Astrocyte of the spinal cord (primary cell): ENCODE measurements around the gene LASP1NB.

Experiments
- DNase-seq: peaks from one replicate; pipeline ENCODE4 v3.0.0; 2011; ENCODE audit warnings: low read depth, low spot score
- H3K4me3 ChIP-seq: 2 replicates; pipeline ENCODE4 v1.5.1; 2011; ENCODE audit warnings: low read depth, mild to moderate bottlenecking, low read length, moderate library complexity
- in situ Hi-C: cut with HindIII; loops from 2 replicates; pipeline ENCODE4 v1.10.0; 2017; ENCODE audit warnings: low sequenced_read_pairs
- TF ChIP-seq, protein P1 (sequence below): IDR thresholded peaks from 2 replicates; pipeline ENCODE4 v1.5.1; 2012; ENCODE audit warnings: low read depth, mild to moderate bottlenecking, low read length, inconsistent platforms

The LASP1NB gene

GRCh38 chr17:38900978-38901656 is 24.3 kb upstream of the LASP1NB start:
- TF ChIP-seq, protein P1, sequence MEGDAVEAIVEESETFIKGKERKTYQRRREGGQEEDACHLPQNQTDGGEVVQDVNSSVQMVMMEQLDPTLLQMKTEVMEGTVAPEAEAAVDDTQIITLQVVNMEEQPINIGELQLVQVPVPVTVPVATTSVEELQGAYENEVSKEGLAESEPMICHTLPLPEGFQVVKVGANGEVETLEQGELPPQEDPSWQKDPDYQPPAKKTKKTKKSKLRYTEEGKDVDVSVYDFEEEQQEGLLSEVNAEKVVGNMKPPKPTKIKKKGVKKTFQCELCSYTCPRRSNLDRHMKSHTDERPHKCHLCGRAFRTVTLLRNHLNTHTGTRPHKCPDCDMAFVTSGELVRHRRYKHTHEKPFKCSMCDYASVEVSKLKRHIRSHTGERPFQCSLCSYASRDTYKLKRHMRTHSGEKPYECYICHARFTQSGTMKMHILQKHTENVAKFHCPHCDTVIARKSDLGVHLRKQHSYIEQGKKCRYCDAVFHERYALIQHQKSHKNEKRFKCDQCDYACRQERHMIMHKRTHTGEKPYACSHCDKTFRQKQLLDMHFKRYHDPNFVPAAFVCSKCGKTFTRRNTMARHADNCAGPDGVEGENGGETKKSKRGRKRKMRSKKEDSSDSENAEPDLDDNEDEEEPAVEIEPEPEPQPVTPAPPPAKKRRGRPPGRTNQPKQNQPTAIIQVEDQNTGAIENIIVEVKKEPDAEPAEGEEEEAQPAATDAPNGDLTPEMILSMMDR = no peak
- no peak overlapping the region for H3K4me3 ChIP-seq
- DNase-seq = peak; percentile 90
- in situ Hi-C loops = no loop called here

DNA sequence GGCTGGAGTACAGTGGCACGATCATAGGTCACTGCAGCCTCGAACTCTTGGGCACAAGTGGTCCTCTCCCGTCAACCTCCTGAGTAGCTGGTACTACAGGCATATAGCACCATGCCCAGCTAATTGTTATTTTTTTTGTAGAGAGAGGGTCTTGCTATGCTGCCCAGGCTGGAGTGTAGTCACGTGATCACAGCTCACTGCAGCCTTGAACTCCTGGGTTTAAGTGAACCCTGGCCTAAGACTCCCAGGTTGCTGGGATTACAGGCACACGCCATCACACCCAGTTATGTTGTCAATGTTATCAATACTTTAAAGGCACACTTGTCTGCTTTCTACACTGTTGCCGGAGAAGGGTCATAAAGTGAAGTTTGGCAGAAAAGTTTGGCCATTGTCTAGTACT is 22.0 kb upstream of the LASP1NB start:
- H3K4me3 ChIP-seq = no peak overlapping the region
- TF ChIP-seq, protein P1 = no peak
- in situ Hi-C loops = no loop called here
- no peak for DNase-seq

GRCh38 chr17:38904892-38905291 is 20.5 kb upstream of the LASP1NB start:
- no peak for DNase-seq
- in situ Hi-C loops = no loop called here
- TF ChIP-seq, protein P1 = no peak
- no peak overlapping the region for H3K4me3 ChIP-seq

DNA sequence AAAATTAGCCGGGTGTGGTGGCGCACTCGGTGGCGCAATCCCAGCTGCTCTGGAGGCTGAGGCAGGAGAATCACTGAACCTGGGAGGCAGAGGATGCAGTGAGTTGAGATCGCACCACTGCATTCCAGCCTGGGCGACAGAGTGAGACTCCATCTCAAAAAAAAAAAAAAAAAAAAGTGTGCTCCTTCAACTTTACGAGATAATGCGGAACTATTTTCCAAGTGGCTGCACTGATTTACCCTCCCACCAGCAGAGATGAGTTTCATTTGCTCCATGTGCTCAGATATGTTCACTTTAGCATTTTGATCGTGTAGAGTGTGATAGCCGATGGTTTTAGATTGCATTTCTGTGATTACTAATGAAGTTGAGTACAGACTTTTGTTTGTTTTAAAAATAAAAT is 20.0 kb upstream of the LASP1NB start:
- no peak for DNase-seq
- TF ChIP-seq, protein P1 = no peak
- in situ Hi-C loops = no loop called here
- H3K4me3 ChIP-seq = no peak overlapping the region

DNA sequence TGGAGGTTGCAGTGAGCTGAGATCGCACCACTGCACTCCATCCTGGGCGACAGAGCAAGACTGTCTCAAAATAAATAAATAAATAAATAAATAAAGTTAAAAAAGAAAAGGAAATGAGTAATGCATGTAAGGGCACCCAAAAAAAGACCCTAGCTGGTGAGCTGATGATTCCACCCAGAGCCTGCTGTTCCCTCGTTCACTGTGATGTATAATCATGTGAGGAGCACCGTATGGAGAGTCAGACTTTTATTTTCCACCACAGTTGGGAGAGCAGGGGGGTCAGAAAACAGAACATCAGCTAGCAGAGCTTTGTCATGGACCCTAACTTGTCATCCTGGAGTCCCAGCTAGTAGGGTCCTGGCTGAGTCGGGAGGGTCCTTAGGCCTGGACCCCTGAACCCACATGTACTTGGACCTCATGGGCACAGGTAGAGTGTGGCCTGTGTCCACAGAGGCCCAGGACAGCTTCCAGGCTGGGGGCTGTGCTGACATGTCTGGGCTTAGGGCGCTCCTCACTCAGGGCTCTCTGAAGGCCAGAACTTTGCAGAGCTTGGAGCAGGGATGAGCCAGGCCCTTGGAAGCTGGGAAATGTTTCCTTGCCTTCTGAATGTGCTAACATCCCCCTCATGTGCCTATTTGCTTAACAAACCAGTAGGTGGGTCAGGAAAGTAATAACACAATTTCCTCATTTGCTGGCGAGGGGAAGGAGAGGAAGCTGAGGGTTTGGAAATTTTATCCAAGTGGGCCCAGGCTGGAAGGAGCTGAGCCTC is 18.8 kb upstream of the LASP1NB start:
- DNase-seq = no peak
- TF ChIP-seq, protein P1 = no peak
- H3K4me3 ChIP-seq = no peak overlapping the region
- in situ Hi-C loops = no loop called here

GRCh38 chr17:38907930-38908675 is 17.3 kb upstream of the LASP1NB start:
- no peak overlapping the region for H3K4me3 ChIP-seq
- in situ Hi-C loops = no loop called here
- TF ChIP-seq, protein P1 = no peak
- DNase-seq = no peak
